ENCODE measurements around the gene CUX1.

- TF ChIP-seq CTCF (conservative IDR thresholded peaks at IDR 0.05; ENCODE audit: low read depth, low read length) (no peak), EZH2phosphoT487 (IDR thresholded peaks at IDR 0.05; ENCODE audit: borderline replicate concordance, low read length) (no peak)
Measured at GRCh38 chr7:101943306-101943705, 125.9 kb downstream of the CUX1 start.
